ENCODE results near the gene HLA-A.

DNA sequence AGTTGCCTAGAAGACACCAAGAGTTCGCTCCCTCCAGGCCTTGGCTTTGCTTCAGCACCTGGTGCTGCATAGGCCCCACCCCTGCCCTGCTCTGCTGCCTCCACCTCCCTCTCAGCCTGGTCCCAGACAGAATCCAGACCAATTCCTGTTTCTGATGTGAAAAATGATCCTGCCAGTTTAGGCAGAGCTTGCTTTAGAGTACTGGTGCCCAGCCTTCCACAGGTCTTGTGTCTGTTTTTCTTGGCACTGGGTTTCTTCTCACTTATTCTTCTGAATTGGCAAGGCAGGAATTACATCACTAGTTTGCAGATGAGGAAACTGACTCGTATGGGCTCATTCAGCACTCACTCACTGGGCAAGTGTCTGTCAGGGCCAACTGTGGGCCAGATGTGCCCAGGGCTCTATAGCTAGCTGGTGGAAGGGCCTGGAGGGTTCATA, 53.0 kb downstream of the HLA-A start:
- no peak for TF ChIP-seq POLR2A (IDR thresholded peaks at IDR 0.05)
- TF ChIP-seq, protein P1, sequence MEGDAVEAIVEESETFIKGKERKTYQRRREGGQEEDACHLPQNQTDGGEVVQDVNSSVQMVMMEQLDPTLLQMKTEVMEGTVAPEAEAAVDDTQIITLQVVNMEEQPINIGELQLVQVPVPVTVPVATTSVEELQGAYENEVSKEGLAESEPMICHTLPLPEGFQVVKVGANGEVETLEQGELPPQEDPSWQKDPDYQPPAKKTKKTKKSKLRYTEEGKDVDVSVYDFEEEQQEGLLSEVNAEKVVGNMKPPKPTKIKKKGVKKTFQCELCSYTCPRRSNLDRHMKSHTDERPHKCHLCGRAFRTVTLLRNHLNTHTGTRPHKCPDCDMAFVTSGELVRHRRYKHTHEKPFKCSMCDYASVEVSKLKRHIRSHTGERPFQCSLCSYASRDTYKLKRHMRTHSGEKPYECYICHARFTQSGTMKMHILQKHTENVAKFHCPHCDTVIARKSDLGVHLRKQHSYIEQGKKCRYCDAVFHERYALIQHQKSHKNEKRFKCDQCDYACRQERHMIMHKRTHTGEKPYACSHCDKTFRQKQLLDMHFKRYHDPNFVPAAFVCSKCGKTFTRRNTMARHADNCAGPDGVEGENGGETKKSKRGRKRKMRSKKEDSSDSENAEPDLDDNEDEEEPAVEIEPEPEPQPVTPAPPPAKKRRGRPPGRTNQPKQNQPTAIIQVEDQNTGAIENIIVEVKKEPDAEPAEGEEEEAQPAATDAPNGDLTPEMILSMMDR (IDR thresholded peaks at IDR 0.05) = no peak
